MM.1S (cell line): ENCODE measurements around the gene URI1.

ENCODE experiments used
- DNase-seq: peaks from one replicate; pipeline ENCODE4 v3.0.0-alpha.2; 2015
- H2AFZ ChIP-seq: fragments of 300-600 bp; sonication (generic); 2 replicates; pipeline ENCODE4 v1.6.0; 2016; ENCODE audit warnings: antibody characterized with exemption, low read length
- H3F3A ChIP-seq: fragments of 300-600 bp; sonication (generic); 2 replicates; pipeline ENCODE4 v1.6.1; 2016; ENCODE audit warnings: mild to moderate bottlenecking, antibody characterized with exemption, low read length, moderate library complexity, mixed read lengths; ENCODE audit not compliant: insufficient read depth
- H3K27ac ChIP-seq: fragments of 300-600 bp; sonication (generic); 2 replicates; pipeline ENCODE4 v1.5.1; 2016; ENCODE audit warnings: mild to moderate bottlenecking, low read length
- H3K27me3 ChIP-seq: fragments of 300-600 bp; sonication (generic); replicated peaks from 2 replicates; pipeline ENCODE4 v1.6.0; 2016; ENCODE audit warnings: low read length; ENCODE audit not compliant: insufficient read depth
- H3K36me3 ChIP-seq: fragments of 300-600 bp; sonication (generic); replicated peaks from 2 replicates; pipeline ENCODE4 v1.6.1; 2016; ENCODE audit warnings: mild to moderate bottlenecking, low read length, mixed read lengths; ENCODE audit not compliant: insufficient read depth
- H3K4me1 ChIP-seq: fragments of 300-600 bp; sonication (generic); 2 replicates; pipeline ENCODE4 v1.6.1; 2016; ENCODE audit warnings: low read length, mixed read lengths
- H3K4me2 ChIP-seq: fragments of 300-600 bp; sonication (generic); 2 replicates; pipeline ENCODE4 v1.6.0; 2016; ENCODE audit warnings: low read depth, low read length
- H3K4me3 ChIP-seq: fragments of 300-600 bp; sonication (generic); 2 replicates; pipeline ENCODE4 v1.5.1; 2016; ENCODE audit warnings: low read length, mixed read lengths
- H3K79me2 ChIP-seq: fragments of 300-600 bp; sonication (generic); 2 replicates; pipeline ENCODE4 v1.6.1; 2016; ENCODE audit warnings: mixed run types, low read length, mixed read lengths
- H3K9ac ChIP-seq: fragments of 300-600 bp; sonication (generic); 2 replicates; pipeline ENCODE4 v1.6.1; 2016; ENCODE audit warnings: low read length, mixed read lengths
- H3K9me2 ChIP-seq: fragments of 300-600 bp; sonication (generic); replicated peaks from 2 replicates; pipeline ENCODE4 v1.6.1; 2016; ENCODE audit warnings: mild to moderate bottlenecking, low read length, mixed read lengths; ENCODE audit not compliant: insufficient read depth
- H3K9me3 ChIP-seq: fragments of 300-600 bp; sonication (generic); replicated peaks from 2 replicates; pipeline ENCODE4 v1.6.1; 2016; ENCODE audit warnings: mild to moderate bottlenecking, low read length, mixed read lengths; ENCODE audit not compliant: insufficient read depth
- H4K20me1 ChIP-seq: fragments of 300-600 bp; sonication (generic); 2 replicates; pipeline ENCODE4 v1.6.1; 2016; ENCODE audit warnings: mild to moderate bottlenecking, low read length, moderate library complexity, mixed read lengths; ENCODE audit not compliant: insufficient read depth
- EZH2 ChIP-seq: fragments of 300-600 bp; sonication (generic); optimal IDR thresholded peaks from 2 replicates; pipeline ENCODE3; 2017; ENCODE audit warnings: low read depth, mild to moderate bottlenecking, antibody characterized with exemption, low read length, mixed read lengths
- EZH2phosphoT487 ChIP-seq: fragments of 300-600 bp; sonication (generic); IDR thresholded peaks from 2 replicates; pipeline ENCODE4 v1.6.1; 2018; ENCODE audit warnings: antibody characterized with exemption, low read length
- TF ChIP-seq, protein P1 (sequence below): fragments of 300-600 bp; sonication (generic); IDR thresholded peaks from 2 replicates; pipeline ENCODE4 v1.5.1; 2016; ENCODE audit warnings: antibody characterized with exemption, low read length, mixed read lengths

Gene URI1

DNA sequence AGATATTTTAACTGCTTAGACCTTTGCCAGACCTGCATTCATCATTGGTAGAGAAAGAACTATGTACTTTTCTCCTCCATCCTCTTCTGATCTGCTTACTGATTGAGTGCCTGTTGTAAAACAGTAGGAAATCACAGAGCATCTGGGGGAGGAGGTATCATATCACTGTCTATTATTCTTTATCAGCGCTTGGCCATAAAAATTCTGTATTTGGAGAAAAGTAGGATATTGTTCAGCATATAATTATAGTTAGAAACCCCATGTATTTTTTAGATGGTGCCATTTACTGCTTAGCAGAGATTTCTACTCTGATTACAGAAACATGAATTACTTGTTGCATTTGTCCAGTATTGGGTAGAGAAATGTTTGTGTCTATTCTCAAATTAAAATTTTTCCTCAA lies 62.4 kb downstream of the URI1 start:
- no peaks in the 10 kb centered on the region for H3K9me3 ChIP-seq
- H3K4me3 ChIP-seq: no peak overlapping the region
- no peaks in the 10 kb centered on the region for H3K4me1 ChIP-seq
- H2AFZ ChIP-seq: no peak overlapping the region
- H3K27me3 ChIP-seq: no peaks in the 10 kb centered on the region
- DNase-seq: no peak
- no peaks in the 10 kb centered on the region for H4K20me1 ChIP-seq
- H3K9me2 ChIP-seq: no peaks in the 10 kb centered on the region
- no peaks in the 10 kb centered on the region for H3K36me3 ChIP-seq
- no peak overlapping the region for H3K9ac ChIP-seq
- no peak overlapping the region for H3K4me2 ChIP-seq
- no peak overlapping the region for H3K27ac ChIP-seq
- H3K79me2 ChIP-seq: peaks cover 10% of the 10 kb centered on the region; the same call in 1 of the 2 replicates
- H3F3A ChIP-seq: no peaks in the 10 kb centered on the region
- TF ChIP-seq, protein P1, sequence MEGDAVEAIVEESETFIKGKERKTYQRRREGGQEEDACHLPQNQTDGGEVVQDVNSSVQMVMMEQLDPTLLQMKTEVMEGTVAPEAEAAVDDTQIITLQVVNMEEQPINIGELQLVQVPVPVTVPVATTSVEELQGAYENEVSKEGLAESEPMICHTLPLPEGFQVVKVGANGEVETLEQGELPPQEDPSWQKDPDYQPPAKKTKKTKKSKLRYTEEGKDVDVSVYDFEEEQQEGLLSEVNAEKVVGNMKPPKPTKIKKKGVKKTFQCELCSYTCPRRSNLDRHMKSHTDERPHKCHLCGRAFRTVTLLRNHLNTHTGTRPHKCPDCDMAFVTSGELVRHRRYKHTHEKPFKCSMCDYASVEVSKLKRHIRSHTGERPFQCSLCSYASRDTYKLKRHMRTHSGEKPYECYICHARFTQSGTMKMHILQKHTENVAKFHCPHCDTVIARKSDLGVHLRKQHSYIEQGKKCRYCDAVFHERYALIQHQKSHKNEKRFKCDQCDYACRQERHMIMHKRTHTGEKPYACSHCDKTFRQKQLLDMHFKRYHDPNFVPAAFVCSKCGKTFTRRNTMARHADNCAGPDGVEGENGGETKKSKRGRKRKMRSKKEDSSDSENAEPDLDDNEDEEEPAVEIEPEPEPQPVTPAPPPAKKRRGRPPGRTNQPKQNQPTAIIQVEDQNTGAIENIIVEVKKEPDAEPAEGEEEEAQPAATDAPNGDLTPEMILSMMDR: no peak
- no peak for TF ChIP-seq EZH2phosphoT487
- TF ChIP-seq EZH2: no peak

DNA sequence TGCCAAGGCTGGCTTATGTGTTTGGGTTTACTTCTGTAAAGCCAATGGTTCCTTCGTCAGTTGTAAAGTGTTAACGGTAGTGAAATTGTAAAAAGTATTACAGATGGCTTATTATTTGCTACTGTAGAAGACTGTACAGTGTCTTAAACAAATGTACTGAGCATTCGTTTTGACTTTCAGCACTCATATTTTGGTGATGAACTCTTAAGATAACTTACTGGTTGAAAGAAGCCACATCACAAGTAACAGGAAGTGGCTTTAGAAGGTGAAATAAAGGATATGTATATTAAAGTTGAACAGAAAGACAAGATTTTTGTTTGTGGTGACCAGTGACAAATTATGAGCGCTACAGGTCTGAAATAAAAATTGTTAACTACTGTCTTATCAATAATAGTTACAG lies 64.2 kb downstream of the URI1 start:
- Histone ChIP-seq H3K36me3 (no peaks in the 10 kb centered on the region; the same call in 1 of the 2 replicates), H4K20me1 (no peaks in the 10 kb centered on the region), H3K79me2 (no peaks in the 10 kb centered on the region), H3K27ac (no peak overlapping the region), H3K4me3 (no peak overlapping the region), H3F3A (no peaks in the 10 kb centered on the region), H2AFZ (no peak overlapping the region), H3K27me3 (no peaks in the 10 kb centered on the region), H3K9me2 (no peaks in the 10 kb centered on the region), H3K9ac (no peak overlapping the region), H3K9me3 (no peaks in the 10 kb centered on the region), H3K4me1 (no peaks in the 10 kb centered on the region), H3K4me2 (no peak overlapping the region)
- TF ChIP-seq, protein P1: no peak
- no peak for TF ChIP-seq EZH2phosphoT487
- no peak for TF ChIP-seq EZH2
- no peak for DNase-seq

DNA sequence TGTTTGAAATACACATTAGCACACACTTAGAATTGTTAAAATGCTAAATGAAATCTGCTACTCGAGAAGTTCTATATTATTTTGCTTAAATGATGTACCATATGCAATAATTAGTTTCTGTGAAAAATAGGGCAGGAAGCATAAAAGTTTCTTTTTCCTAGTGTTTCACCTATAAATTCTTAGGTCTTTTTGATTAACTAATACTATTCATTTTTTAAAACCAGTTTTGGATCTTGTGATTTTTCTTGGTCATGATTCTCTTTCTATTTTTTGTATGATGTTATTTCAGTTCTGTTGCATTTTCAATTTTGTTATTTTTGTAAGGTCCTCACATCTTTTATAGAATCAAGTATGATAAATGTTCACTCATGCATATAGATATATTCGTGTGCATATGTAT lies 66.1 kb downstream of the URI1 start:
- Histone ChIP-seq H3K27ac (no peak overlapping the region), H3F3A (no peaks in the 10 kb centered on the region), H3K4me2 (no peak overlapping the region), H3K9me2 (no peaks in the 10 kb centered on the region), H3K9me3 (no peaks in the 10 kb centered on the region), H3K27me3 (no peaks in the 10 kb centered on the region), H3K9ac (no peak overlapping the region), H3K79me2 (no peaks in the 10 kb centered on the region), H3K36me3 (no peaks in the 10 kb centered on the region; the same call in 1 of the 2 replicates), H3K4me1 (no peaks in the 10 kb centered on the region), H3K4me3 (no peak overlapping the region), H2AFZ (no peak overlapping the region), H4K20me1 (no peaks in the 10 kb centered on the region)
- no peak for TF ChIP-seq EZH2
- TF ChIP-seq EZH2phosphoT487: no peak
- TF ChIP-seq, protein P1: no peak
- DNase-seq: no peak

DNA sequence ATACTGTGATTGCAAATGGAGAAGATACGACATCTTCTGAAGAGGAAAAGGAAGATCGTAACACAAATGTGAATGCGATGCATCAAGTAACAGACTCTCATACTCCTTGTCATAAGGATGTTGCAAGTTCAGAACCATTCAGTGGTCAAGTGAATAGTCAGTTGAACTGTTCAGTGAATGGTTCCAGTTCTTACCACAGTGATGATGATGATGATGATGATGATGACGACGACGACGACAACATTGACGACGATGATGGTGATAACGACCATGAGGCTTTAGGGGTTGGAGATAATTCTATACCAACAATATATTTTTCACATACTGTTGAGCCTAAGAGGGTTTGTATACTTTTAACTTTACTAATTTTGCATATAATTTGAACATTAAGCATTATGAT lies 67.0 kb downstream of the URI1 start:
- H3K79me2 ChIP-seq: no peaks in the 10 kb centered on the region
- no peak overlapping the region for H2AFZ ChIP-seq
- no peaks in the 10 kb centered on the region for H3K27me3 ChIP-seq
- no peak overlapping the region for H3K4me3 ChIP-seq
- no peak overlapping the region for H3K9ac ChIP-seq
- H3K9me2 ChIP-seq: no peaks in the 10 kb centered on the region
- H3K4me1 ChIP-seq: no peaks in the 10 kb centered on the region
- H3K36me3 ChIP-seq: no peaks in the 10 kb centered on the region; the same call in 1 of the 2 replicates
- no peak overlapping the region for H3K4me2 ChIP-seq
- no peaks in the 10 kb centered on the region for H3F3A ChIP-seq
- H3K9me3 ChIP-seq: no peaks in the 10 kb centered on the region
- H4K20me1 ChIP-seq: no peaks in the 10 kb centered on the region
- no peak overlapping the region for H3K27ac ChIP-seq
- TF ChIP-seq, protein P1: no peak
- TF ChIP-seq EZH2 (no peak), EZH2phosphoT487 (no peak)
- no peak for DNase-seq
